Neural cell (in vitro differentiated cells): ENCODE data around the gene TRAPPC1. TPM values are rescaled to one million over a fixed set of nuclear protein-coding genes. Genes with fewer than 3 reads are reported as not detected.

Source experiments
- H2AFZ ChIP-seq: fragments of 200-600, 300-800 bp; sonication (generic), shearing (Covaris generic); 2 replicates; pipeline ENCODE4 v1.6.0; 2014; ENCODE audit warnings: low read depth, mild to moderate bottlenecking, antibody characterized with exemption, low read length, moderate library complexity
- H3F3A ChIP-seq: fragments of 200-600 bp; shearing (Covaris generic); 2 replicates; pipeline ENCODE4 v1.6.1; 2016; ENCODE audit warnings: mild to moderate bottlenecking, moderate library complexity, mixed read lengths, antibody characterized with exemption, low read length; ENCODE audit not compliant: insufficient read depth, poor library complexity, severe bottlenecking
- H3K27ac ChIP-seq: fragments of 200-600, 300-800 bp; sonication (generic), shearing (Covaris generic); 2 replicates; pipeline ENCODE4 v1.5.1; 2014; ENCODE audit warnings: mild to moderate bottlenecking, low read length, moderate library complexity
- H3K27me3 ChIP-seq: fragments of 300-800, 200-600 bp; sonication (generic), shearing (Covaris generic); 2 replicates; pipeline ENCODE4 v1.6.0; 2014; ENCODE audit warnings: mild to moderate bottlenecking, low read depth, low read length, moderate library complexity; ENCODE audit not compliant: insufficient read depth
- H3K36me3 ChIP-seq: fragments of 300-800, 200-600 bp; sonication (generic), shearing (Covaris generic); 2 replicates; pipeline ENCODE4 v1.5.1; 2014; ENCODE audit warnings: mild to moderate bottlenecking, antibody characterized with exemption, low read length, moderate library complexity; ENCODE audit not compliant: insufficient read depth
- H3K4me2 ChIP-seq: fragments of 300-800, 200-600 bp; sonication (generic), shearing (Covaris generic); 2 replicates; pipeline ENCODE4 v1.6.0; 2014; ENCODE audit warnings: mild to moderate bottlenecking, low read length
- H3K4me3 ChIP-seq: fragments of 300-800, 200-600 bp; sonication (generic), shearing (Covaris generic); 2 replicates; pipeline ENCODE4 v1.5.1; 2014; ENCODE audit warnings: mild to moderate bottlenecking, low read length, moderate library complexity
- H3K79me2 ChIP-seq: fragments of 200-600 bp; shearing (Covaris generic); replicated peaks from 2 replicates; pipeline ENCODE4 v1.6.0; 2014; ENCODE audit warnings: mild to moderate bottlenecking, low read length, moderate library complexity; ENCODE audit not compliant: insufficient read depth
- H3K9ac ChIP-seq: fragments of 300-800, 200-600 bp; sonication (generic), shearing (Covaris generic); 2 replicates; pipeline ENCODE4 v1.6.1; 2016; ENCODE audit warnings: mild to moderate bottlenecking, low read length, mixed read lengths
- H3K9me2 ChIP-seq: fragments of 200-600 bp; shearing (Covaris generic); 2 replicates; pipeline ENCODE4 v1.6.1; 2016; ENCODE audit warnings: mild to moderate bottlenecking, low read length, mixed read lengths; ENCODE audit not compliant: insufficient read depth
- H3K9me3 ChIP-seq: fragments of 200-600, 300-800 bp; sonication (generic), shearing (Covaris generic); 2 replicates; pipeline ENCODE4 v1.6.1; 2016; ENCODE audit warnings: mild to moderate bottlenecking, mixed run types, low read length, moderate library complexity, mixed read lengths
- H4K20me1 ChIP-seq: fragments of 200-600 bp; shearing (Covaris generic); 2 replicates; pipeline ENCODE4 v1.6.1; 2016; ENCODE audit warnings: mild to moderate bottlenecking, mixed run types; ENCODE audit not compliant: insufficient read depth
- CTCF ChIP-seq: fragments of 450-650 bp; IDR thresholded peaks from 2 replicates; pipeline ENCODE4 v1.5.1; 2014; ENCODE audit warnings: antibody characterized with exemption, mild to moderate bottlenecking, moderate library complexity; ENCODE audit not compliant: poor library complexity, severe bottlenecking
- EP300 ChIP-seq: fragments of 450-650 bp; conservative IDR thresholded peaks from 2 replicates; pipeline ENCODE4 v1.6.1; 2014; ENCODE audit warnings: antibody characterized with exemption, mild to moderate bottlenecking, moderate library complexity; ENCODE audit not compliant: poor library complexity, severe bottlenecking
- EZH2 ChIP-seq: fragments of 200-600, 300-800 bp; shearing (Covaris generic), sonication (generic); IDR thresholded peaks from 2 replicates; pipeline ENCODE4 v1.6.1; 2014; ENCODE audit warnings: antibody characterized with exemption, low read length, borderline replicate concordance, mild to moderate bottlenecking; ENCODE audit not compliant: insufficient read depth, poor library complexity, severe bottlenecking
- MXI1 ChIP-seq: fragments of 450-650 bp; conservative IDR thresholded peaks from 2 replicates; pipeline ENCODE4 v1.6.1; 2014; ENCODE audit warnings: antibody characterized with exemption, mild to moderate bottlenecking; ENCODE audit not compliant: poor library complexity, severe bottlenecking
- POLR2AphosphoS5 ChIP-seq: IDR thresholded peaks from 2 replicates; pipeline ENCODE4 v1.6.1; 2012
- RAD21 ChIP-seq: fragments of 450-650 bp; conservative IDR thresholded peaks from 2 replicates; pipeline ENCODE4 v1.6.1; 2014; ENCODE audit warnings: antibody characterized with exemption, mild to moderate bottlenecking, moderate library complexity
- REST ChIP-seq: IDR thresholded peaks from 2 replicates; pipeline ENCODE4 v1.6.1; 2012; ENCODE audit warnings: borderline replicate concordance
- SMC3 ChIP-seq: fragments of 450-650 bp; conservative IDR thresholded peaks from 2 replicates; pipeline ENCODE4 v1.6.1; 2014; ENCODE audit warnings: antibody characterized with exemption, mild to moderate bottlenecking, moderate library complexity; ENCODE audit not compliant: poor library complexity
- TAF1 ChIP-seq: IDR thresholded peaks from 2 replicates; pipeline ENCODE4 v1.6.1; 2012; ENCODE audit warnings: low read depth
- polyA plus RNA-seq: library from polyadenylated mRNA; depleted of rRNA; stranded (reverse); fragments of >200 nt; gene quantifications from 2 replicates; pipeline ENCODE4 v1.2.3, GENCODE V29; 2014

The TRAPPC1 gene
- polyA plus RNA-seq, 1 donor from 2014 or later = 34.0 TPM

- Histone ChIP-seq H3K4me2 (no peak overlapping the region), H3K79me2 (no peaks in the 10 kb centered on the region), H3K27ac (no peak overlapping the region), H3K9me2 (no peaks in the 10 kb centered on the region), H3F3A (no peaks in the 10 kb centered on the region), H4K20me1 (no peaks in the 10 kb centered on the region), H3K9ac (no peak overlapping the region), H3K4me3 (no peak overlapping the region), H3K36me3 (no peaks in the 10 kb centered on the region), H3K9me3 (no peaks in the 10 kb centered on the region), H3K27me3 (no peaks in the 10 kb centered on the region), H2AFZ (no peak overlapping the region)
- TF ChIP-seq MXI1 (no peak), EP300 (no peak)
Observed at GRCh38 chr17:7961421-7961820, 29.7 kb upstream of the TRAPPC1 start.

- Histone ChIP-seq H3K27ac (no peak overlapping the region), H3F3A (no peaks in the 10 kb centered on the region), H3K4me2 (no peak overlapping the region), H3K9ac (no peak overlapping the region), H3K36me3 (no peaks in the 10 kb centered on the region), H3K9me2 (no peaks in the 10 kb centered on the region), H3K9me3 (no peaks in the 10 kb centered on the region), H3K4me3 (no peak overlapping the region), H3K79me2 (no peaks in the 10 kb centered on the region), H4K20me1 (no peaks in the 10 kb centered on the region), H2AFZ (no peak overlapping the region), H3K27me3 (no peaks in the 10 kb centered on the region)
- TF ChIP-seq EP300 = no peak
- no peak for TF ChIP-seq TAF1
- no peak for TF ChIP-seq CTCF
- TF ChIP-seq SMC3 = no peak
- TF ChIP-seq REST = no peak
- no peak for TF ChIP-seq POLR2AphosphoS5
- no peak for TF ChIP-seq RAD21
- no peak for TF ChIP-seq MXI1
- TF ChIP-seq EZH2 = no peak
Observed at GRCh38 chr17:7959503-7960253, 27.9 kb upstream of the TRAPPC1 start.
